Measurements from ENCODE around the gene LPP. TPM values are rescaled to one million over a fixed set of nuclear protein-coding genes. Genes with fewer than 3 reads are reported as not detected.

Gene LPP
- total RNA-seq, 1 experiment from 2014 or later, result 54.0 TPM

DNA sequence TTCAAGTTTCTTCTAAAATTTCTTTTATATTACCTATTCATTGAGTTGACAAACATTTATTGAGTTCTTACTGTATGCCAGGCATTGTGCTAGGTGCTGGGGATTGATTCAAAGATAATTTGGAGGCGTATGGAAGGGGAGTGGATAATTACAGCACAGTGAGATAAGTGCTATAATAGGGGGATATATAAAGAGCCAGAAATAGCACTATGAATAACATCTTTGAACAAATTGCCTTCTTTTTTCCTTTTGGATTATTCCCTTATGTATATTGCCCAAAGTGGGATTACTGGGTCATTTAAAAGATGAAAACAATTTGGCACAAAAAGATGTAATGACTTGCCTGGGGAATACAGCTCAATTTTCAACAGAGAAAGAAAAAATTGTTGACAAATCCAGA lies 64.6 kb downstream of the LPP start (continued):
- TF ChIP-seq, protein P1, sequence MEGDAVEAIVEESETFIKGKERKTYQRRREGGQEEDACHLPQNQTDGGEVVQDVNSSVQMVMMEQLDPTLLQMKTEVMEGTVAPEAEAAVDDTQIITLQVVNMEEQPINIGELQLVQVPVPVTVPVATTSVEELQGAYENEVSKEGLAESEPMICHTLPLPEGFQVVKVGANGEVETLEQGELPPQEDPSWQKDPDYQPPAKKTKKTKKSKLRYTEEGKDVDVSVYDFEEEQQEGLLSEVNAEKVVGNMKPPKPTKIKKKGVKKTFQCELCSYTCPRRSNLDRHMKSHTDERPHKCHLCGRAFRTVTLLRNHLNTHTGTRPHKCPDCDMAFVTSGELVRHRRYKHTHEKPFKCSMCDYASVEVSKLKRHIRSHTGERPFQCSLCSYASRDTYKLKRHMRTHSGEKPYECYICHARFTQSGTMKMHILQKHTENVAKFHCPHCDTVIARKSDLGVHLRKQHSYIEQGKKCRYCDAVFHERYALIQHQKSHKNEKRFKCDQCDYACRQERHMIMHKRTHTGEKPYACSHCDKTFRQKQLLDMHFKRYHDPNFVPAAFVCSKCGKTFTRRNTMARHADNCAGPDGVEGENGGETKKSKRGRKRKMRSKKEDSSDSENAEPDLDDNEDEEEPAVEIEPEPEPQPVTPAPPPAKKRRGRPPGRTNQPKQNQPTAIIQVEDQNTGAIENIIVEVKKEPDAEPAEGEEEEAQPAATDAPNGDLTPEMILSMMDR (IDR thresholded peaks at IDR 0.05 in 2 of 3, conservative IDR thresholded peaks at IDR 0.05 in 1 of 3; ENCODE audit: borderline replicate concordance in 1 of 3, insufficient read depth in 1 of 3, low read depth in 2 of 3, low read length in 2 of 3), result no peak
- TF ChIP-seq ZBTB33 (IDR thresholded peaks at IDR 0.05; ENCODE audit: extremely low read depth, insufficient replicate concordance, low read length) (no peak), SIN3A (IDR thresholded peaks at IDR 0.05; ENCODE audit: low read depth) (no peak), JUND (IDR thresholded peaks at IDR 0.05) (no peak), YY1 (IDR thresholded peaks at IDR 0.05; ENCODE audit: extremely low read depth, insufficient replicate concordance, low read depth, low read length) (no peak)

DNA sequence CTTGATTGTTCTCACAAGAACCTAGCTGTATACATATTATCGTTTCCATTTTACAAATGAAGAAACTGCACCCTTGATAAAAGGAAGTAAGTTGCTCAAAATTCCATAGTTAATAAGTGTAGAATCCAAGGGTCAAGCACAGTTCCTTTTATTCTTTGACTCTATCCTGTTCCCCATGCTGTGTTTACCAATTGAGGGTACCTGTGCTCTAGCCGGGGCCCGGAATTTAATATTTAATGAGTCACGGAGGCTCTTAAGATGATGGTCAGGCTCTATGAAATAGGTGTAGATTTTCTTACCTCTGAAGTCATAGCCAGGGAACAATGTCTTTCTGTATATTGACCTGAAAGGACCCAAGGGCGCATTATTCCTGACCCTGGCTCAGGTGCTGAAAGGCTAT lies 65.2 kb downstream of the LPP start:
- no peaks in the 10 kb centered on the region for H4K20me1 ChIP-seq (ENCODE audit: insufficient read depth)
- no peak for TF ChIP-seq CEBPB (IDR thresholded peaks at IDR 0.05; ENCODE audit: low read depth)
- TF ChIP-seq ATF3 (IDR thresholded peaks at IDR 0.05), result no peak
- TF ChIP-seq EGR1 (IDR thresholded peaks at IDR 0.05; ENCODE audit: low read depth), result no peak
- TF ChIP-seq ZFX (IDR thresholded peaks at IDR 0.05), result no peak
- TF ChIP-seq SIN3A (IDR thresholded peaks at IDR 0.05; ENCODE audit: low read depth), result no peak
- no peak for TF ChIP-seq MAX (IDR thresholded peaks at IDR 0.05)
- TF ChIP-seq ZNF274 (IDR thresholded peaks at IDR 0.05; ENCODE audit: low read depth, low read length), result no peak
- no peak for TF ChIP-seq EZH2 (IDR thresholded peaks at IDR 0.05)
- TF ChIP-seq, protein P1 (IDR thresholded peaks at IDR 0.05 in 2 of 3, conservative IDR thresholded peaks at IDR 0.05 in 1 of 3; ENCODE audit: borderline replicate concordance in 1 of 3, insufficient read depth in 1 of 3, low read depth in 2 of 3, low read length in 2 of 3), result no peak
- TF ChIP-seq POLR2AphosphoS5 (IDR thresholded peaks at IDR 0.05; ENCODE audit: low read depth, low read length), result no peak
- no peak for TF ChIP-seq RAD21 (IDR thresholded peaks at IDR 0.05; ENCODE audit: low read depth)
- no peak for TF ChIP-seq EZH2phosphoT487 (IDR thresholded peaks at IDR 0.05; ENCODE audit: borderline replicate concordance)
- no peak for TF ChIP-seq SP1 (IDR thresholded peaks at IDR 0.05; ENCODE audit: low read depth)
- no peak for TF ChIP-seq TCF7L2 (IDR thresholded peaks at IDR 0.05; ENCODE audit: borderline replicate concordance, extremely low read depth, insufficient read depth, insufficient read length)
- no peak for TF ChIP-seq SRF (IDR thresholded peaks at IDR 0.05; ENCODE audit: low read depth)
- TF ChIP-seq ELF1 (IDR thresholded peaks at IDR 0.05; ENCODE audit: borderline replicate concordance, low read depth), result no peak
- BruUV-seq (replicated peaks), result no TSS peak
- ChIA-PET POLR2A (no interaction called here), CTCF (no interaction called here), RAD21 (ENCODE audit: low non-redundant PET in 1 of 2, low total read pairs in 2 of 2, uncharacterized antibody in 2 of 2, unreplicated experiment in 2 of 2) (interaction anchor here in 1 of 2 experiments (0.6 kb wide), 1 partner anchor 131 kb away, joined by 4 read pairs; no protein-coding TSS in a partner anchor)
- H3K4me1 ChIP-seq (ENCODE audit: control insufficient read depth in 1 of 2, insufficient read depth in 2 of 2, low read length in 2 of 2), result no peaks in the 10 kb centered on the region
- no peak for DNase-seq (ENCODE audit: low read depth, low spot score)
- H3K4me2 ChIP-seq (ENCODE audit: low read length), result no peak overlapping the region
- no peaks in the 10 kb centered on the region for H3K9me3 ChIP-seq (ENCODE audit: control insufficient read depth in 1 of 2, insufficient read depth in 1 of 2, low read depth in 1 of 2, low read length in 2 of 2)
- H3K36me3 ChIP-seq (ENCODE audit: control insufficient read depth in 1 of 2, insufficient read depth in 2 of 2, low read length in 2 of 2), result no peaks in the 10 kb centered on the region
- no peak for ATAC-seq
- no peak overlapping the region for H3K9ac ChIP-seq (ENCODE audit: low read length)
- no peak overlapping the region for H2AFZ ChIP-seq (ENCODE audit: low read depth, low read length, poor library complexity, severe bottlenecking)
- H3K79me2 ChIP-seq (ENCODE audit: insufficient read depth, low read length), result peaks cover 6% of the 10 kb centered on the region; the same call in 1 of the 2 replicates
- no peak overlapping the region for H3K4me3 ChIP-seq (replicated peaks in 1 of 2; ENCODE audit: low read depth in 1 of 2, low read length in 2 of 2)
- no peaks in the 10 kb centered on the region for H3K27me3 ChIP-seq (ENCODE audit: insufficient read depth, low read length)
- intact Hi-C loops (cut with micrococcal nuclease), result no loop called here
- no peak overlapping the region for H3K27ac ChIP-seq (ENCODE audit: low read depth, low read length)
- H3K9me2 ChIP-seq (ENCODE audit: insufficient read depth), result no peaks in the 10 kb centered on the region
